Fibroblast of lung (primary cell): Measurements from ENCODE around the gene PRRX2. TPM values are rescaled to one million over a fixed set of nuclear protein-coding genes. Genes with fewer than 3 reads are reported as not detected.

Experiments
- DNase-seq, 2 donors: peaks; one replicate each; pipeline versions ENCODE4 v3.0.0 to v3.0.0-alpha.2; 2010; ENCODE audit warnings: low read depth in 2 of 2
- H2AFZ ChIP-seq: 2 replicates; pipeline ENCODE4 v1.5.1; 2012; ENCODE audit warnings: low read length, control low read depth, inconsistent platforms
- H3K27ac ChIP-seq: 2 replicates; pipeline ENCODE4 v1.5.1; 2011; ENCODE audit warnings: low read length, control low read depth; ENCODE audit not compliant: insufficient read depth
- H3K27me3 ChIP-seq: 2 replicates; pipeline ENCODE4 v1.5.1; 2011; ENCODE audit warnings: mild to moderate bottlenecking, low read length; ENCODE audit not compliant: control insufficient read depth, insufficient read depth
- H3K36me3 ChIP-seq: 2 replicates; pipeline ENCODE4 v1.5.1; 2011; ENCODE audit warnings: low read length; ENCODE audit not compliant: control insufficient read depth, insufficient read depth
- H3K4me1 ChIP-seq: 2 replicates; pipeline ENCODE4 v1.5.1; 2011; ENCODE audit warnings: low read length; ENCODE audit not compliant: control insufficient read depth, insufficient read depth; ENCODE audit errors: extremely low read depth
- H3K4me2 ChIP-seq: 2 replicates; pipeline ENCODE4 v1.5.1; 2011; ENCODE audit warnings: low read length, control low read depth; ENCODE audit not compliant: insufficient read depth; ENCODE audit errors: extremely low read depth
- H3K4me3 ChIP-seq, 4 experiments: fragments of 200-600 bp in 1 of 4; sonication (generic) in 1 of 4; replicated peaks in 1 of 4; 2 replicates each; pipeline ENCODE4 v1.5.1; 2011 to 2016; ENCODE audit warnings: low read length in 4 of 4, low read depth in 3 of 4, mild to moderate bottlenecking in 3 of 4, control low read depth in 2 of 4, inconsistent platforms in 1 of 4, mixed read lengths in 1 of 4; ENCODE audit not compliant: insufficient read depth in 1 of 4; ENCODE audit errors: control extremely low read depth in 1 of 4
- H3K79me2 ChIP-seq: 2 replicates; pipeline ENCODE4 v1.5.1; 2012; ENCODE audit warnings: mild to moderate bottlenecking, low read length, inconsistent platforms; ENCODE audit not compliant: control insufficient read depth, insufficient read depth
- H3K9ac ChIP-seq: 2 replicates; pipeline ENCODE4 v1.5.1; 2011; ENCODE audit warnings: mild to moderate bottlenecking, low read length, control low read depth; ENCODE audit not compliant: insufficient read depth
- H3K9me3 ChIP-seq: 2 replicates; pipeline ENCODE4 v1.5.1; 2012; ENCODE audit warnings: low read depth, low read length; ENCODE audit not compliant: control insufficient read depth, insufficient read depth
- H4K20me1 ChIP-seq: 2 replicates; pipeline ENCODE4 v1.5.1; 2011; ENCODE audit warnings: low read length; ENCODE audit not compliant: control insufficient read depth, insufficient read depth; ENCODE audit errors: extremely low read depth
- EZH2 ChIP-seq: IDR thresholded peaks from 2 replicates; pipeline ENCODE4 v1.5.1; 2012; ENCODE audit warnings: low read length, control low read depth, mild to moderate bottlenecking; ENCODE audit errors: missing control alignments
- polyA plus RNA-seq, 2 donors: library from polyadenylated mRNA; depleted of rRNA in 1 of 2; stranded (reverse) in 1 of 2; unstranded in 1 of 2; fragments of >200 nt; gene quantifications; 2 replicates each; pipeline ENCODE4 v1.2.1, GENCODE V29; 2011 to 2012; ENCODE audit warnings: missing spikeins in 1 of 2
- total RNA-seq: library from RNA; depleted of rRNA; stranded (reverse); fragments of >200 nt; gene quantifications from 2 replicates; pipeline ENCODE4 v1.2.1, GENCODE V29; 2014
- TF ChIP-seq, protein P1 (sequence below), 2 donors: IDR thresholded peaks in 1 of 2; conservative IDR thresholded peaks in 1 of 2; 1 replicate in 1 of 2; 2 replicates in 1 of 2; pipeline ENCODE4 v1.5.1; 2011 to 2012; ENCODE audit warnings: low read length in 2 of 2, control low read depth in 1 of 2, inconsistent platforms in 1 of 2, low read depth in 1 of 2, mild to moderate bottlenecking in 1 of 2

The PRRX2 gene
- total and polyA plus RNA-seq, 2 donors (not counting 1 experiment from before 2014, with no cell fraction given): 4.4 to 11.7 TPM

DNA sequence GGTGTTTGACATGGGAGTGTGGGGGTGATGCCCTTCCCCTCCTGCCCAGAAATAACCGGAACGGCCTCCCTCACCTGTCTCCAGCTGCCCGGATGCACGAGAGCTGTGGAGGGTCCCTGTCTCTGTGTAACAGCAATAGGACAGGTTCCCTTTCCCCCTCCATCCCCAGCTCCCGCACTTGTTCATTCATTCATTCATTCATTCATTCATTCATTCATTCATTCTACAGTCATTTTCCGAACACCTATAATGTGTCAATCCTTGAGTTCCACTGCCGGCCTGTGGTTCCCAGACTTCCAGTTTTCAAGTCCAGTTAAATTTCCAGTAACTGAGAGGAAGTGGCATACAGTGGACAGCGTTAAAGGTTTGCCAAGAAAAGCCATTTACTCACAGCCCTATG is 7.3 kb downstream of the PRRX2 start:
- H3K27me3 ChIP-seq: no peaks in the 10 kb centered on the region
- no peak for TF ChIP-seq EZH2
- TF ChIP-seq, protein P1, sequence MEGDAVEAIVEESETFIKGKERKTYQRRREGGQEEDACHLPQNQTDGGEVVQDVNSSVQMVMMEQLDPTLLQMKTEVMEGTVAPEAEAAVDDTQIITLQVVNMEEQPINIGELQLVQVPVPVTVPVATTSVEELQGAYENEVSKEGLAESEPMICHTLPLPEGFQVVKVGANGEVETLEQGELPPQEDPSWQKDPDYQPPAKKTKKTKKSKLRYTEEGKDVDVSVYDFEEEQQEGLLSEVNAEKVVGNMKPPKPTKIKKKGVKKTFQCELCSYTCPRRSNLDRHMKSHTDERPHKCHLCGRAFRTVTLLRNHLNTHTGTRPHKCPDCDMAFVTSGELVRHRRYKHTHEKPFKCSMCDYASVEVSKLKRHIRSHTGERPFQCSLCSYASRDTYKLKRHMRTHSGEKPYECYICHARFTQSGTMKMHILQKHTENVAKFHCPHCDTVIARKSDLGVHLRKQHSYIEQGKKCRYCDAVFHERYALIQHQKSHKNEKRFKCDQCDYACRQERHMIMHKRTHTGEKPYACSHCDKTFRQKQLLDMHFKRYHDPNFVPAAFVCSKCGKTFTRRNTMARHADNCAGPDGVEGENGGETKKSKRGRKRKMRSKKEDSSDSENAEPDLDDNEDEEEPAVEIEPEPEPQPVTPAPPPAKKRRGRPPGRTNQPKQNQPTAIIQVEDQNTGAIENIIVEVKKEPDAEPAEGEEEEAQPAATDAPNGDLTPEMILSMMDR (conservative IDR thresholded peaks at IDR 0.05 in 1 of 2, IDR thresholded peaks at IDR 0.05 in 1 of 2; ENCODE audit: low read depth in 1 of 2, low read length in 2 of 2): no peak
- DNase-seq: no peak

DNA sequence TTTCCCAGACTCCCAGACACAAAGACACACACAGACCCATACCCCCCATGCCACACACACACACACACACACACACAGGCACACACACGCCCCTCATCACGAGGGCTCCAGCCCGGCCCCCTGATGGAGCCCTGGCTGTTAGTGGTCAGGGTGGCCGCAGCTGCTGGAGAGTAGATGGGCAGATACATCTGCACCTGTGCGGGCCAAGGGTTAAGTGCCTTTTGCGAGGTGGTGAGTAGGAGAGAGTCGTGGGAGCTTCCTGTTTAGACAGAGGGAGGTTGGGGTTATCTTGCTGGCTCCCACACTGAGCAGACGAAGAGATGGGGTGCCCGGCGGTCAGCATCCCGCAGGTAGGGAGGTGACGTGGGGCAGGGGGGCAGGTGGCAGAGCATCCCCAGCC is 8.2 kb downstream of the PRRX2 start:
- TF ChIP-seq, protein P1 (conservative IDR thresholded peaks at IDR 0.05 in 1 of 2, IDR thresholded peaks at IDR 0.05 in 1 of 2; ENCODE audit: low read depth in 1 of 2, low read length in 2 of 2): no peak
- TF ChIP-seq EZH2: no peak
- Histone ChIP-seq H3K4me3 (no peak overlapping the region), H3K27me3 (no peaks in the 10 kb centered on the region), H3K9me3 (no peaks in the 10 kb centered on the region), H2AFZ (no peak overlapping the region), H3K4me2 (no peak overlapping the region), H3K4me1 (no peaks in the 10 kb centered on the region), H3K79me2 (no peaks in the 10 kb centered on the region), H3K36me3 (no peaks in the 10 kb centered on the region), H4K20me1 (no peaks in the 10 kb centered on the region), H3K27ac (no peak overlapping the region), H3K9ac (no peak overlapping the region)
- no peak for DNase-seq

More for the DNA sequence above, 7.3 kb downstream of the PRRX2 start:
- Histone ChIP-seq H3K36me3 (no peaks in the 10 kb centered on the region), H3K9me3 (no peaks in the 10 kb centered on the region), H3K4me2 (no peak overlapping the region), H3K9ac (no peak overlapping the region), H2AFZ (no peak overlapping the region), H4K20me1 (no peaks in the 10 kb centered on the region), H3K4me3 (no peak overlapping the region), H3K27ac (no peak overlapping the region), H3K4me1 (no peaks in the 10 kb centered on the region), H3K79me2 (no peaks in the 10 kb centered on the region)

DNA sequence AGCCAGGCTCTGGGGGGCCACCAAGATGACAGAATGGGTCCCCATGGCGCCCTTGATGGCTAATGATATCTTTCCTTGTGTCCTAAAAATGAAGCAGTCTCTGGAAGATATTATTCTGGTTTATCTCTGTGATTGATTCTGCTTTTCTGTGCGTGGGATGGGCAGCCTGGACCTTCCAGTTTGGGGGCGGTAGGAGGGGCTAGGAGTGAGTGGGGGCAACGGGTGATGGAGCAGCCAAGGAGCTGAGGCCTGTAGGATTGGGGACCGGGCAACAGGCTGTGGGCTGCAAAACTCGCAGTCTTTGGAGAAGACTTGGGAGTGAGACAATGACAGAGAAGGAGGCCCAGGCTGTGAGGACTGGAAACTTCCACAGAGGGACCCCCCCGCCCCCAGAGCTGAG is 8.8 kb downstream of the PRRX2 start:
- no peak overlapping the region for H3K9ac ChIP-seq
- H3K9me3 ChIP-seq: no peaks in the 10 kb centered on the region
- no peak overlapping the region for H3K4me2 ChIP-seq
- DNase-seq: no peak
- no peak overlapping the region for H3K27ac ChIP-seq
- no peaks in the 10 kb centered on the region for H4K20me1 ChIP-seq
- no peaks in the 10 kb centered on the region for H3K79me2 ChIP-seq
- H3K4me1 ChIP-seq: no peaks in the 10 kb centered on the region
- no peak overlapping the region for H3K4me3 ChIP-seq
- H3K36me3 ChIP-seq: no peaks in the 10 kb centered on the region
- no peak overlapping the region for H2AFZ ChIP-seq
- TF ChIP-seq, protein P1 (conservative IDR thresholded peaks at IDR 0.05 in 1 of 2, IDR thresholded peaks at IDR 0.05 in 1 of 2; ENCODE audit: low read depth in 1 of 2, low read length in 2 of 2): no peak
- TF ChIP-seq EZH2: no peak
- H3K27me3 ChIP-seq: no peaks in the 10 kb centered on the region
